Endothelial cell of umbilical vein (primary cell): Measurements from ENCODE around the gene ERG. TPM values are rescaled to one million over a fixed set of nuclear protein-coding genes. Genes with fewer than 3 reads are reported as not detected.

Source experiments
- BruUV-seq: library from RNA; stranded (reverse); fragments of 400-500 nt; replicated peaks from 2 replicates; lab custom pipeline; 2021; lab: Mats Ljungman, UMichigan
- CTCF ChIA-PET: fragments of 300-600, 350-600 bp; sonication (Branson Sonifier 250); formaldehyde crosslinking; loops from one replicate; lab custom pipeline; 2021; ENCODE audit warnings: antibody characterized with exemption, inconsistent platforms; lab: Charles Lee
- POLR2A ChIA-PET: fragments of 300-600, 350-600 bp; sonication (Branson Sonifier 250); formaldehyde crosslinking; loops from one replicate; lab custom pipeline; 2021; ENCODE audit warnings: antibody characterized with exemption, inconsistent platforms; lab: Charles Lee
- DNase-seq: peaks from one replicate; pipeline ENCODE4 v3.0.0-alpha.2; 2011; ENCODE audit warnings: low read depth, low spot score
- FAIRE-seq: peaks from 2 replicates; lab custom pipeline; 2011; peaks lifted over from hg19 to GRCh38; lab: Jason Lieb, UNC
- H2AFZ ChIP-seq: 2 replicates; pipeline ENCODE4 v1.6.0; 2012; ENCODE audit warnings: low read depth, low read length, control low read depth, inconsistent platforms
- H3K27ac ChIP-seq: 2 replicates; pipeline ENCODE4 v1.5.1; 2011; ENCODE audit warnings: low read depth, mild to moderate bottlenecking, control low read depth, low read length, moderate library complexity; ENCODE audit not compliant: insufficient read depth
- H3K27me3 ChIP-seq, 2 experiments: 2 replicates each; pipeline versions ENCODE4 v1.6.0 to v1.6.1; 2011; ENCODE audit warnings: low read length in 2 of 2, mixed read lengths in 1 of 2; ENCODE audit not compliant: control insufficient read depth in 2 of 2, insufficient read depth in 2 of 2
- H3K36me3 ChIP-seq, 2 experiments: 2 replicates in 1 of 2; 3 replicates in 1 of 2; pipeline ENCODE4 v1.5.1; 2011; ENCODE audit warnings: low read length in 2 of 2, mild to moderate bottlenecking in 1 of 2, moderate library complexity in 1 of 2; ENCODE audit not compliant: control insufficient read depth in 2 of 2, insufficient read depth in 2 of 2; ENCODE audit errors: extremely low read depth in 1 of 2
- H3K4me1 ChIP-seq: 3 replicates; pipeline ENCODE4 v1.5.1; 2011; ENCODE audit warnings: mild to moderate bottlenecking, low read length; ENCODE audit not compliant: control insufficient read depth, insufficient read depth; ENCODE audit errors: extremely low read depth
- H3K4me2 ChIP-seq: 2 replicates; pipeline ENCODE4 v1.6.1; 2011; ENCODE audit warnings: low read length, control low read depth, mixed read lengths; ENCODE audit not compliant: insufficient read depth
- H3K4me3 ChIP-seq, 3 experiments: fragments of 200-600 bp in 1 of 3; sonication (generic), shearing (Covaris generic) in 1 of 3; replicated peaks in 1 of 3; 2 replicates each; pipeline ENCODE4 v1.5.1; 2011 to 2016; ENCODE audit warnings: control low read depth in 3 of 3, low read length in 3 of 3, mild to moderate bottlenecking in 2 of 3, inconsistent platforms in 1 of 3, low read depth in 1 of 3, moderate library complexity in 1 of 3; ENCODE audit not compliant: insufficient read depth in 1 of 3
- H3K79me2 ChIP-seq: 2 replicates; pipeline ENCODE4 v1.6.0; 2012; ENCODE audit warnings: low read length, inconsistent platforms; ENCODE audit not compliant: control insufficient read depth, insufficient read depth
- H3K9ac ChIP-seq: replicated peaks from 2 replicates; pipeline ENCODE3; 2011; ENCODE audit warnings: low read length, control low read depth; ENCODE audit not compliant: insufficient read depth; ENCODE audit errors: extremely low read depth
- H3K9me1 ChIP-seq: replicated peaks from 3 replicates; pipeline ENCODE4 v1.6.0; 2011; ENCODE audit warnings: mild to moderate bottlenecking, low read length; ENCODE audit not compliant: control insufficient read depth, insufficient read depth; ENCODE audit errors: extremely low read depth
- H3K9me3 ChIP-seq: replicated peaks from 2 replicates; pipeline ENCODE4 v1.5.1; 2012; ENCODE audit warnings: low read length, inconsistent platforms; ENCODE audit not compliant: control insufficient read depth, insufficient read depth
- H4K20me1 ChIP-seq: replicated peaks from 2 replicates; pipeline ENCODE3; 2011; ENCODE audit warnings: mild to moderate bottlenecking, low read length; ENCODE audit not compliant: control insufficient read depth, insufficient read depth; ENCODE audit errors: extremely low read depth
- CTCF ChIP-seq, 2 donors: IDR thresholded peaks; 1 replicate in 1 of 2; 2 replicates in 1 of 2; pipeline ENCODE4 v1.5.1; 2011; ENCODE audit warnings: low read length in 2 of 2, mild to moderate bottlenecking in 2 of 2, moderate library complexity in 2 of 2, control low read depth in 1 of 2, inconsistent platforms in 1 of 2, low read depth in 1 of 2; ENCODE audit not compliant: insufficient read depth in 1 of 2; ENCODE audit errors: extremely low read depth in 1 of 2
- EZH2 ChIP-seq: IDR thresholded peaks from 2 replicates; pipeline ENCODE4 v1.6.1; 2012; ENCODE audit warnings: borderline replicate concordance, low read depth, mild to moderate bottlenecking, moderate library complexity, low read length, inconsistent platforms; ENCODE audit not compliant: severe bottlenecking
- FOS ChIP-seq: IDR thresholded peaks from 2 replicates; pipeline ENCODE4 v1.6.1; 2011; ENCODE audit warnings: mild to moderate bottlenecking, low read length, moderate library complexity, borderline replicate concordance; ENCODE audit not compliant: insufficient read depth
- GATA2 ChIP-seq: IDR thresholded peaks from 2 replicates; pipeline ENCODE4 v1.7.0; 2011; ENCODE audit warnings: low read depth, mild to moderate bottlenecking, moderate library complexity, mixed read lengths, low read length; ENCODE audit not compliant: insufficient read length, insufficient read depth
- JUN ChIP-seq: IDR thresholded peaks from 2 replicates; pipeline ENCODE4 v1.6.1; 2011; ENCODE audit warnings: borderline replicate concordance, low read depth; ENCODE audit not compliant: insufficient read length, insufficient read depth
- MAX ChIP-seq: IDR thresholded peaks from 2 replicates; pipeline ENCODE4 v1.6.1; 2011; ENCODE audit not compliant: insufficient read depth, insufficient read length
- MYC ChIP-seq: IDR thresholded peaks from one replicate; pipeline ENCODE4 v1.6.1; 2011; ENCODE audit warnings: mild to moderate bottlenecking, low read depth, low read length
- POLR2A ChIP-seq: IDR thresholded peaks from 2 replicates; pipeline ENCODE4 v1.6.1; 2012; ENCODE audit warnings: low read depth, mild to moderate bottlenecking, control low read depth, low read length
- POLR2AphosphoS5 ChIP-seq: IDR thresholded peaks from 2 replicates; pipeline ENCODE4 v1.6.1; 2012; ENCODE audit warnings: low read depth, mild to moderate bottlenecking, control low read depth, low read length, moderate library complexity; ENCODE audit not compliant: insufficient read depth
- dilution Hi-C: fragments of 300-500 bp; cut with MboI; formaldehyde crosslinking; loops from one replicate; pipeline ENCODE4 v1.15.0; 2019; ENCODE audit warnings: low sequenced_read_pairs; ENCODE audit not compliant: extremely low pct_ligation_motif_present
- intact Hi-C: fragments of 100-400 bp; cut with micrococcal nuclease; formaldehyde crosslinking; loops from one replicate; pipeline ENCODE4 v1.10.0; 2022
- polyA plus RNA-seq, 4 experiments: library from polyadenylated mRNA; depleted of rRNA in 3 of 4; stranded (reverse) in 3 of 4; unstranded in 1 of 4; fragments of >200 nt; gene quantifications; 2 replicates each; pipeline versions ENCODE4 v1.2.1 to v1.2.3, GENCODE V29; 2011 to 2012; ENCODE audit warnings: missing spikeins in 1 of 4
- total RNA-seq: library from RNA; stranded (reverse); gene quantifications from 2 replicates; pipeline ENCODE4 v1.2.3, GENCODE V29; 2021

Gene ERG
- total and polyA plus RNA-seq, 2 donors (not counting 3 experiments of a cell fraction or from before 2014, with no cell fraction given): 173 to 210 TPM

GRCh38 chr21:38495242-38495641 lies 3.0 kb downstream of the ERG start:
- H3K27ac ChIP-seq: peak overlapping the region; percentile 100
- ChIA-PET POLR2A (no interaction called here), CTCF (interaction anchor here (0.9 to 1.1 kb wide), 3 partner anchors 10 to 106 kb away, joined by 3 to 4 read pairs (median 3); no protein-coding TSS in a partner anchor)
- H4K20me1 ChIP-seq: no peaks in the 10 kb centered on the region
- peak overlapping the region; percentile 84 to 100 (median 99) for H3K4me3 ChIP-seq
- no peak overlapping the region for H2AFZ ChIP-seq
- dilution Hi-C loops: no loop called here
- H3K4me1 ChIP-seq: peaks cover 63% of the 10 kb centered on the region
- TSS peak; percentile 15 for BruUV-seq
- FAIRE-seq: no peak
- no peaks in the 10 kb centered on the region for H3K9me3 ChIP-seq
- H3K27me3 ChIP-seq: no peaks in the 10 kb centered on the region
- intact Hi-C loops: loop anchor here (5.0 kb wide), 1 partner anchor 323 kb away; no protein-coding TSS in a partner anchor
- H3K79me2 ChIP-seq: peaks cover 81% of the 10 kb centered on the region
- TF ChIP-seq CTCF (IDR thresholded peaks at IDR 0.05; ENCODE audit: extremely low read depth in 1 of 2, insufficient read depth in 1 of 2, low read depth in 1 of 2, low read length in 2 of 2) (no peak), GATA2 (no peak), POLR2AphosphoS5 (no peak), EZH2 (no peak), POLR2A (no peak), MYC (no peak), MAX (no peak), JUN (no peak), FOS (no peak)
- no peaks in the 10 kb centered on the region for H3K9me1 ChIP-seq
- DNase-seq: no peak
- peak overlapping the region; percentile 95 for H3K4me2 ChIP-seq
- peak overlapping the region; percentile 100 for H3K9ac ChIP-seq
- peaks cover 0 to 10% of the 10 kb centered on the region in 2 experiments for H3K36me3 ChIP-seq
